K562 (cell line): ENCODE results near the gene SLC1A5. TPM values are rescaled to one million over a fixed set of nuclear protein-coding genes. Genes with fewer than 3 reads are reported as not detected.
A peak's percentile ranks its signal among the peaks of the same experiment; 100 is the strongest.

Experiments
- ATAC-seq: fragments of 200-7000 bp; cut with Tn5 transposase; 3 replicates; pipeline ENCODE4 v1.9.1; 2020; ENCODE audit warnings: moderate library complexity
- BruUV-seq: library from RNA; stranded (reverse); fragments of 400-500 nt; replicated peaks from 2 replicates; lab custom pipeline; 2021; lab: Mats Ljungman, UMichigan
- CTCF ChIA-PET: fragments of 300-600 bp; formaldehyde crosslinking; extraction: SDS; loops from one replicate; lab custom pipeline; 2021; ENCODE audit warnings: low intra/inter-chr PET ratio; lab: Yijun Ruan, JAX
- POLR2A ChIA-PET: fragments of 300-600, 350-650 bp; sonication (Branson Sonifier 250); formaldehyde crosslinking; extraction: SDS; loops from one replicate; lab custom pipeline; 2021; ENCODE audit warnings: antibody characterized with exemption, inconsistent platforms; lab: Yijun Ruan, JAX
- DNase-seq, 4 experiments: peaks; one replicate each; pipeline versions ENCODE4 v3.0.0 to v3.0.0-alpha.2; 2011 to 2018; ENCODE audit warnings: low spot score in 3 of 4, mixed read lengths in 3 of 4; ENCODE audit errors: extremely low read depth in 1 of 4
- FAIRE-seq: peaks from 2 replicates; lab custom pipeline; 2011; peaks lifted over from hg19 to GRCh38; lab: Jason Lieb, UNC
- H2AFZ ChIP-seq: 2 replicates; pipeline ENCODE4 v1.6.0; 2011; ENCODE audit warnings: low read depth, low read length, control low read depth, inconsistent platforms
- H3K27ac ChIP-seq: fragments of 200-600 bp; 3 replicates; pipeline ENCODE4 v1.8.0; 2011; ENCODE audit warnings: low read depth, mild to moderate bottlenecking, control low read depth, inconsistent platforms, low read length, moderate library complexity, mixed read lengths; ENCODE audit errors: extremely low read depth
- H3K27me3 ChIP-seq, 2 experiments: fragments of 300-600 bp in 1 of 2; 2 replicates in 1 of 2; 3 replicates in 1 of 2; pipeline versions ENCODE4 v1.6.0 to v1.8.0; 2011; ENCODE audit warnings: inconsistent platforms in 2 of 2, low read length in 2 of 2, mild to moderate bottlenecking in 1 of 2, mixed read lengths in 1 of 2, moderate library complexity in 1 of 2; ENCODE audit not compliant: control insufficient read depth in 2 of 2, insufficient read depth in 2 of 2
- H3K36me3 ChIP-seq: fragments of 300-600 bp; 3 replicates; pipeline ENCODE4 v1.8.0; 2011; ENCODE audit warnings: mild to moderate bottlenecking, low read length, inconsistent platforms; ENCODE audit not compliant: control insufficient read depth, insufficient read depth
- H3K4me1 ChIP-seq, 2 experiments: fragments of 200-600 bp in 1 of 2; replicated peaks in 1 of 2; 2 replicates in 1 of 2; 3 replicates in 1 of 2; pipeline versions ENCODE4 v1.5.1 to v1.8.0; 2011; ENCODE audit warnings: inconsistent platforms in 2 of 2, low read length in 2 of 2, mild to moderate bottlenecking in 1 of 2, mixed read lengths in 1 of 2, moderate library complexity in 1 of 2; ENCODE audit not compliant: control insufficient read depth in 2 of 2, insufficient read depth in 2 of 2
- H3K4me2 ChIP-seq: 2 replicates; pipeline ENCODE4 v1.6.1; 2011; ENCODE audit warnings: low read length, control low read depth, inconsistent platforms, mixed read lengths; ENCODE audit not compliant: insufficient read depth
- H3K4me3 ChIP-seq: fragments of 200-600 bp; sonication (generic), shearing (Covaris generic); 2 replicates; pipeline ENCODE4 v1.5.1; 2016; ENCODE audit warnings: control low read depth, inconsistent platforms
- H3K79me2 ChIP-seq: fragments of 200-600 bp; 3 replicates; pipeline ENCODE4 v1.8.0; 2011; ENCODE audit warnings: low read length, inconsistent platforms; ENCODE audit not compliant: control insufficient read depth, insufficient read depth
- H3K9ac ChIP-seq, 2 experiments: 2 replicates each; pipeline versions ENCODE4 v1.6.0 to v1.6.1; 2011; ENCODE audit warnings: low read depth in 2 of 2, low read length in 2 of 2, control low read depth in 1 of 2, inconsistent platforms in 1 of 2, mild to moderate bottlenecking in 1 of 2, mixed read lengths in 1 of 2; ENCODE audit not compliant: insufficient read depth in 1 of 2
- H3K9me1 ChIP-seq: one replicate; pipeline ENCODE4 v1.6.0; 2011; ENCODE audit warnings: inconsistent platforms, mild to moderate bottlenecking, low read length, moderate library complexity; ENCODE audit not compliant: control insufficient read depth, insufficient read depth
- H3K9me3 ChIP-seq: replicated peaks from 2 replicates; pipeline ENCODE4 v1.5.1; 2011; ENCODE audit warnings: low read depth, low read length, inconsistent platforms; ENCODE audit not compliant: control insufficient read depth, insufficient read depth
- H4K20me1 ChIP-seq: replicated peaks from 2 replicates; pipeline ENCODE4 v1.6.1; 2011; ENCODE audit warnings: low read length, inconsistent platforms, mixed read lengths; ENCODE audit not compliant: control insufficient read depth, insufficient read depth
- CEBPZ ChIP-seq: fragments of 150-350 bp; IDR thresholded peaks from 2 replicates; pipeline ENCODE4 v1.6.1; 2014; ENCODE audit warnings: low read depth, mild to moderate bottlenecking, low read length, borderline replicate concordance
- CREM ChIP-seq: IDR thresholded peaks from 2 replicates; pipeline ENCODE4 v1.6.1; 2014; ENCODE audit warnings: antibody characterized with exemption, low read depth
- EP300 ChIP-seq: IDR thresholded peaks from 2 replicates; pipeline ENCODE4 v1.6.1; 2012; ENCODE audit warnings: low read length, improper control_type of control experiment
- GMEB1 ChIP-seq: fragments of 250-450 bp; sonication (Bioruptor Pico); IDR thresholded peaks from 2 replicates; pipeline ENCODE4 v1.4.0; 2020; ENCODE audit warnings: mild to moderate bottlenecking
- JUNB ChIP-seq: fragments of 450-650 bp; formaldehyde crosslinking; conservative IDR thresholded peaks from 2 replicates; pipeline ENCODE4 v1.4.0; 2020; ENCODE audit warnings: mild to moderate bottlenecking
- MAZ ChIP-seq, 2 experiments: fragments of 450-650 bp in 1 of 2; sonication (generic) in 1 of 2; formaldehyde crosslinking; IDR thresholded peaks in 1 of 2; conservative IDR thresholded peaks in 1 of 2; 2 replicates each; pipeline versions ENCODE4 v1.4.0 to v1.5.0; 2020; ENCODE audit warnings: mild to moderate bottlenecking in 1 of 2, missing genetic modification reagents in 1 of 2
- MYNN ChIP-seq, 2 experiments: sonication (generic); formaldehyde crosslinking in 1 of 2; IDR thresholded peaks; 2 replicates each; pipeline versions ENCODE4 v1.5.0 to v1.6.1; 2016 to 2020; ENCODE audit warnings: antibody characterized with exemption in 1 of 2, missing genetic modification reagents in 1 of 2
- NFE2L1 ChIP-seq: fragments of 450-650 bp; IDR thresholded peaks from 2 replicates; pipeline ENCODE4 v1.6.1; 2016; ENCODE audit warnings: missing genetic modification characterization, low read depth, mild to moderate bottlenecking, missing compliant biosample characterization, moderate library complexity, borderline replicate concordance
- NKRF ChIP-seq: fragments of 450-650 bp; IDR thresholded peaks from 2 replicates; pipeline ENCODE4 v1.6.1; 2016; ENCODE audit warnings: borderline replicate concordance
- RBM14 ChIP-seq: fragments of 200-400 bp; formaldehyde crosslinking; IDR thresholded peaks from 2 replicates; pipeline ENCODE4 v1.6.1; 2018; ENCODE audit warnings: low read depth, mild to moderate bottlenecking, low read length, moderate library complexity, borderline replicate concordance; ENCODE audit not compliant: insufficient read depth
- SP1 ChIP-seq: sonication (generic); formaldehyde crosslinking; IDR thresholded peaks from 2 replicates; pipeline ENCODE4 v1.8.1; 2022; ENCODE audit warnings: mild to moderate bottlenecking, missing genetic modification reagents
- SRSF9 ChIP-seq: fragments of 200-400 bp; formaldehyde crosslinking; IDR thresholded peaks from 2 replicates; pipeline ENCODE4 v1.6.1; 2017; ENCODE audit warnings: low read depth, low read length, borderline replicate concordance
- TAF1 ChIP-seq: IDR thresholded peaks from 2 replicates; pipeline ENCODE4 v1.6.1; 2011; ENCODE audit warnings: mild to moderate bottlenecking, low read length, moderate library complexity; ENCODE audit not compliant: insufficient read depth, control insufficient read depth, severe bottlenecking; ENCODE audit errors: extremely low read depth
- ZNF133 ChIP-seq: fragments of 250-450 bp; sonication (Bioruptor Pico); IDR thresholded peaks from 2 replicates; pipeline ENCODE4 v1.4.0; 2020; ENCODE audit warnings: mild to moderate bottlenecking
- ZNF766 ChIP-seq: fragments of 200-800 bp; sonication (Bioruptor generic); conservative IDR thresholded peaks from 2 replicates; pipeline ENCODE4 v1.6.1; 2016; ENCODE audit warnings: missing genetic modification characterization, missing compliant biosample characterization
- WGBS: fragments of 100-300 bp; shearing (Covaris generic); methylation state at CpG from one replicate; pipeline ENCODE4 v1.1.6; 2016; ENCODE audit warnings: low coverage, mixed read lengths; ENCODE audit not compliant: insufficient coverage; ENCODE audit errors: missing lambda C conversion rate; 5-methylcytosine and 5-hydroxymethylcytosine counted together
- in situ Hi-C: fragments of 300-500 bp; cut with MboI; formaldehyde crosslinking; loops from 4 replicates; pipeline ENCODE4 v1.15.0; 2018; ENCODE audit warnings: inconsistent platforms, mixed read lengths
- intact Hi-C: fragments of 100-400 bp; cut with micrococcal nuclease; formaldehyde crosslinking; loops from 2 replicates; pipeline ENCODE4 v1.14.2; 2022
- polyA plus RNA-seq, 8 experiments: library from polyadenylated mRNA; depleted of rRNA in 4 of 8; stranded (reverse) in 5 of 8; unstranded in 3 of 8; fragments of >200 nt; fragmentation: Nextera tagmentation in 2 of 8; fragmentation: Illumina TruSeq in 1 of 8; extraction: Ambion mirVana in 2 of 8; extraction: Trizol in 1 of 8; gene quantifications; 2 replicates each; pipeline versions ENCODE4 v1.2.1 to v1.2.3, GENCODE V29; 2011 to 2014; ENCODE audit warnings: inconsistent platforms in 1 of 8, missing spikeins in 1 of 8
- total RNA-seq, 7 experiments: library from RNA; depleted of rRNA in 6 of 7; stranded (reverse); fragments of >200 nt in 6 of 7; fragmentation: Illumina TruSeq in 2 of 7; extraction: Trizol in 2 of 7; gene quantifications; 2 replicates each; pipeline versions ENCODE4 v1.2.1 to v1.2.3, GENCODE V29; 2011 to 2021; ENCODE audit warnings: low replicate concordance in 1 of 7

Gene SLC1A5
- total and polyA plus RNA-seq, 9 of the 15 experiments (the other 6 are each of a cell fraction or from before 2014, with no cell fraction given) = 31.2 to 417 (median 134) TPM

GRCh38 chr19:46791944-46792343 is 3.5 kb upstream of the SLC1A5 start:
- H3K79me2 ChIP-seq = peaks cover 17% of the 10 kb centered on the region
- peaks cover 14 to 22% of the 10 kb centered on the region in 2 experiments for H3K4me1 ChIP-seq
- H3K9me1 ChIP-seq = no peaks in the 10 kb centered on the region
- no peak overlapping the region for H3K27ac ChIP-seq
- H2AFZ ChIP-seq = no peak overlapping the region
- ChIA-PET CTCF (no interaction called here), POLR2A (interaction anchor here (0.6 to 1.2 kb wide), 3 partner anchors 31 to 267 kb away, joined by 3 to 4 read pairs (median 3); no protein-coding TSS in a partner anchor)
- H3K4me3 ChIP-seq = no peak overlapping the region
- H4K20me1 ChIP-seq = peaks cover 7% of the 10 kb centered on the region; the same call in 1 of the 2 replicates
- BruUV-seq = no TSS peak
- H3K9me3 ChIP-seq = no peaks in the 10 kb centered on the region
- ATAC-seq = no peak
- no peak for FAIRE-seq
- no peaks in the 10 kb centered on the region for H3K27me3 ChIP-seq
- in situ Hi-C loops (no loop called here), intact Hi-C loops (no loop called here)
- no peak overlapping the region for H3K9ac ChIP-seq
- H3K4me2 ChIP-seq = peak overlapping the region; percentile 25; the same call in 1 of the 2 replicates
- peaks cover 2% of the 10 kb centered on the region; the same call in 1 of the 3 replicates for H3K36me3 ChIP-seq
- peak in 1 of 4 experiments; percentile 10 for DNase-seq
- 29% methylated on average over 5 of the region's 5 CpGs for WGBS
- TF ChIP-seq ZNF133 (CRISPR knock-in tag) (no peak), NKRF (no peak), ZNF766 (no peak), SP1 (CRISPR knock-in tag) (no peak), NFE2L1 (tag) (no peak), EP300 (no peak), RBM14 (no peak), SRSF9 (no peak), TAF1 (no peak), MAZ (CRISPR knock-in tag; conservative IDR thresholded peaks at IDR 0.05 in 1 of 2, IDR thresholded peaks at IDR 0.05 in 1 of 2) (0 out of 4 replicates have a peak, but pooled peaks of 1 of the 2 experiments have one; percentile 12), MYNN (IDR thresholded peaks at IDR 0.05) (no peak), MYNN (CRISPR knock-in tag; IDR thresholded peaks at IDR 0.05) (no peak), CEBPZ (no peak), GMEB1 (CRISPR knock-in tag) (no peak), CREM (peak; percentile 80), JUNB (CRISPR knock-in tag) (no peak)
